ENCODE data around the gene SDR42E1. TPM values are rescaled to one million over a fixed set of nuclear protein-coding genes. Genes with fewer than 3 reads are reported as not detected.

The SDR42E1 gene
- total and polyA plus RNA-seq, 10 of the 15 experiments (the other 5 are each of a cell fraction or from before 2014, with no cell fraction given) = 1.4 to 5.5 (median 2.3) TPM

- in situ Hi-C loops (cut with MboI) (no loop called here), intact Hi-C loops (cut with micrococcal nuclease; ENCODE audit: unreplicated experiment) (no loop called here)
- FAIRE-seq (no peak), DNase-seq (ENCODE audit: low read depth, low spot score) (no peak), ATAC-seq (no peak)
- Histone ChIP-seq H2AFZ (ENCODE audit: control insufficient read depth, low read depth, low read length) (no peak overlapping the region), H3K9me3 (replicated peaks; ENCODE audit: control insufficient read depth, insufficient read depth, low read length) (no peaks in the 10 kb centered on the region), H3K9ac (ENCODE audit: control insufficient read depth, insufficient read depth, low read length) (no peak overlapping the region), H4K20me1 (ENCODE audit: control insufficient read depth, insufficient read depth) (no peaks in the 10 kb centered on the region), H3K4me2 (ENCODE audit: control insufficient read depth, insufficient read depth) (no peak overlapping the region), H3K4me1 (ENCODE audit: control insufficient read depth, insufficient read depth, low read length) (no peaks in the 10 kb centered on the region), H3K27ac (ENCODE audit: control insufficient read depth, insufficient read depth) (no peak overlapping the region), H3K27me3 (replicated peaks in 1 of 2; ENCODE audit: control insufficient read depth in 2 of 2, insufficient read depth in 2 of 2, low read length in 1 of 2) (no peaks in the 10 kb centered on the region; a peak in 1 of 4 replicates), H3K4me3 (no peak overlapping the region), H3K79me2 (ENCODE audit: control insufficient read depth, insufficient read depth, low read length) (no peaks in the 10 kb centered on the region), H3K36me3 (ENCODE audit: control insufficient read depth in 2 of 2, insufficient read depth in 2 of 2, low read length in 1 of 2) (no peaks in the 10 kb centered on the region)
- WGBS (ENCODE audit: insufficient coverage, insufficient replicate concordance, low lambda C conversion rate, missing lambda C conversion rate) = 78% methylated on average over 7 of the region's 7 CpGs
- ChIA-PET POLR2A (no interaction called here), CTCF (no interaction called here), SMC1A (ENCODE audit: uncharacterized antibody, unreplicated experiment) (no interaction called here), RAD21 (ENCODE audit: unreplicated experiment) (no interaction called here)
- TF ChIP-seq RAD21 (IDR thresholded peaks at IDR 0.05; ENCODE audit: insufficient read depth, low read depth, low read length) = no peak
- TF ChIP-seq ZNF622 (IDR thresholded peaks at IDR 0.05) = no peak
- TF ChIP-seq POU2F2 (IDR thresholded peaks at IDR 0.05; ENCODE audit: borderline replicate concordance, low read depth, low read length) = no peak
- no peak for TF ChIP-seq SMC3 (IDR thresholded peaks at IDR 0.05; ENCODE audit: borderline replicate concordance, low read length)
- no peak for TF ChIP-seq ATF7 (IDR thresholded peaks at IDR 0.05; ENCODE audit: low read depth)
- TF ChIP-seq CBX3 (IDR thresholded peaks at IDR 0.05; ENCODE audit: borderline replicate concordance, low read depth) = no peak
- no peak for TF ChIP-seq DPF2 (IDR thresholded peaks at IDR 0.05)
- no peak for TF ChIP-seq ZBED1 (IDR thresholded peaks at IDR 0.05; ENCODE audit: borderline replicate concordance)
- TF ChIP-seq MTA3 (IDR thresholded peaks at IDR 0.05; ENCODE audit: borderline replicate concordance, low read length) = no peak
- no peak for TF ChIP-seq IKZF2 (IDR thresholded peaks at IDR 0.05)
- no peak for TF ChIP-seq SP1 (IDR thresholded peaks at IDR 0.05; ENCODE audit: low read depth, low read length)
- TF ChIP-seq BHLHE40 (IDR thresholded peaks at IDR 0.05; ENCODE audit: borderline replicate concordance in 1 of 2, low read depth in 2 of 2, low read length in 1 of 2) = no peak
- no peak for TF ChIP-seq BACH1 (IDR thresholded peaks at IDR 0.05; ENCODE audit: borderline replicate concordance)
- TF ChIP-seq RCOR1 (conservative IDR thresholded peaks at IDR 0.05; ENCODE audit: low read depth, low read length) = no peak
- no peak for TF ChIP-seq TAF1 (IDR thresholded peaks at IDR 0.05; ENCODE audit: borderline replicate concordance, low read depth, low read length)
- no peak for TF ChIP-seq STAT1 (conservative IDR thresholded peaks at IDR 0.05)
- no peak for TF ChIP-seq NR2F1 (conservative IDR thresholded peaks at IDR 0.05)
- no TSS peak for BruUV-seq (replicated peaks)
These were observed 16.4 kb upstream of the SDR42E1 start for GRCh38 chr16:82027629-82028064.
